Neural progenitor cell (in vitro differentiated cells): ENCODE measurements around the gene PACRG.

Experiments used
- EZH2 ChIP-seq: fragments of 200-600 bp; sonication (generic); IDR thresholded peaks from 2 replicates; pipeline ENCODE4 v1.6.1; 2017; ENCODE audit warnings: antibody characterized with exemption, mild to moderate bottlenecking, moderate library complexity
- EZH2phosphoT487 ChIP-seq: fragments of 200-600 bp; sonication (generic); IDR thresholded peaks from 2 replicates; pipeline ENCODE4 v1.6.1; 2017; ENCODE audit warnings: antibody characterized with exemption
- TF ChIP-seq, protein P1 (sequence below): fragments of 200-600 bp; sonication (generic); IDR thresholded peaks from 2 replicates; pipeline ENCODE4 v1.5.1; 2017; ENCODE audit warnings: antibody characterized with exemption, mild to moderate bottlenecking

DNA sequence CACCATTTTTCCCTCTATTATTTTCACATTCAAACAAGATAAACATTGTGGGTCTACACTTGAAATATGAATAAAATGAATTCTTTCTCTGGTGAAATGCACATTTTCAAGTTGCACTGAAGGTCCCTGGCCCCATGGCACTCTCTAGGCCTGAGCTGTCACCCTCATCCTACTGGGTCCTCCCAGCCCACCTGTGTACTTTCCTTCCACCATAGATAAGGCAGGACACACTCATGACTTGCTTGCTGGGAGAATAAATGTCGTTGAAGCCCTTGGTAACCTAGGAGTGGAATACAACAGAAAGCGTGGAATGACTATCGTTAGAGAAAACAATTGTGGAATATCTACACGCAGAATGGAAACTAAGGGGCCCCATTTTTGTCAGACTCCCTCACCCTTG is 585.8 kb downstream of the PACRG start:
- TF ChIP-seq, protein P1, sequence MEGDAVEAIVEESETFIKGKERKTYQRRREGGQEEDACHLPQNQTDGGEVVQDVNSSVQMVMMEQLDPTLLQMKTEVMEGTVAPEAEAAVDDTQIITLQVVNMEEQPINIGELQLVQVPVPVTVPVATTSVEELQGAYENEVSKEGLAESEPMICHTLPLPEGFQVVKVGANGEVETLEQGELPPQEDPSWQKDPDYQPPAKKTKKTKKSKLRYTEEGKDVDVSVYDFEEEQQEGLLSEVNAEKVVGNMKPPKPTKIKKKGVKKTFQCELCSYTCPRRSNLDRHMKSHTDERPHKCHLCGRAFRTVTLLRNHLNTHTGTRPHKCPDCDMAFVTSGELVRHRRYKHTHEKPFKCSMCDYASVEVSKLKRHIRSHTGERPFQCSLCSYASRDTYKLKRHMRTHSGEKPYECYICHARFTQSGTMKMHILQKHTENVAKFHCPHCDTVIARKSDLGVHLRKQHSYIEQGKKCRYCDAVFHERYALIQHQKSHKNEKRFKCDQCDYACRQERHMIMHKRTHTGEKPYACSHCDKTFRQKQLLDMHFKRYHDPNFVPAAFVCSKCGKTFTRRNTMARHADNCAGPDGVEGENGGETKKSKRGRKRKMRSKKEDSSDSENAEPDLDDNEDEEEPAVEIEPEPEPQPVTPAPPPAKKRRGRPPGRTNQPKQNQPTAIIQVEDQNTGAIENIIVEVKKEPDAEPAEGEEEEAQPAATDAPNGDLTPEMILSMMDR = no peak
- TF ChIP-seq EZH2 (no peak), EZH2phosphoT487 (no peak)
